SK-N-SH treated with all-trans-retinoic acid at 6 μM for 48 hours (cell line): ENCODE measurements around the gene RTL1.

Experiments
- BACH2 ChIP-seq: fragments of 250-450 bp; sonication (Bioruptor Pico); IDR thresholded peaks from 2 replicates; pipeline ENCODE4 v1.9.0; 2021; ENCODE audit warnings: mild to moderate bottlenecking, borderline replicate concordance
- CREB5 ChIP-seq: fragments of 250-450 bp; sonication (Bioruptor Pico); IDR thresholded peaks from 2 replicates; pipeline ENCODE4 v1.5.1; 2020; ENCODE audit warnings: low read depth, mild to moderate bottlenecking, moderate library complexity
- ESRRG ChIP-seq: fragments of 250-450 bp; sonication (Bioruptor Pico); IDR thresholded peaks from 2 replicates; pipeline ENCODE4 v1.6.1; 2021; ENCODE audit warnings: mild to moderate bottlenecking
- GLIS3 ChIP-seq: fragments of 250-450 bp; sonication (Bioruptor Pico); IDR thresholded peaks from 2 replicates; pipeline ENCODE4 v1.5.0; 2020; ENCODE audit warnings: mild to moderate bottlenecking, moderate library complexity
- PATZ1 ChIP-seq: fragments of 250-450 bp; sonication (Bioruptor Pico); IDR thresholded peaks from 2 replicates; pipeline ENCODE4 v1.8.0; 2020; ENCODE audit warnings: mild to moderate bottlenecking, moderate library complexity, borderline replicate concordance
- PPARA ChIP-seq: fragments of 250-450 bp; sonication (Bioruptor Pico); IDR thresholded peaks from 2 replicates; pipeline ENCODE4 v1.5.0; 2020; ENCODE audit warnings: mild to moderate bottlenecking, borderline replicate concordance
- SNAI2 ChIP-seq: fragments of 250-450 bp; sonication (Bioruptor Pico); IDR thresholded peaks from 2 replicates; pipeline ENCODE4 v1.5.0; 2020; ENCODE audit warnings: mild to moderate bottlenecking, moderate library complexity
- TOX ChIP-seq: fragments of 250-450 bp; sonication (Bioruptor Pico); IDR thresholded peaks from 2 replicates; pipeline ENCODE4 v1.8.0; 2021; ENCODE audit warnings: mild to moderate bottlenecking, moderate library complexity, borderline replicate concordance
- ZFP3 ChIP-seq: fragments of 250-450 bp; sonication (Bioruptor Pico); IDR thresholded peaks from 2 replicates; pipeline ENCODE4 v1.5.0; 2020; ENCODE audit warnings: mild to moderate bottlenecking, moderate library complexity
- ZFP30 ChIP-seq: fragments of 450-650 bp; formaldehyde crosslinking; IDR thresholded peaks from 2 replicates; pipeline ENCODE4 v1.5.0; 2022; ENCODE audit warnings: mild to moderate bottlenecking, moderate library complexity
- ZNF70 ChIP-seq: fragments of 450-650 bp; formaldehyde crosslinking; IDR thresholded peaks from 2 replicates; pipeline ENCODE4 v1.5.0; 2020; ENCODE audit warnings: mild to moderate bottlenecking, moderate library complexity
- ZNF8 ChIP-seq: fragments of 450-650 bp; formaldehyde crosslinking; IDR thresholded peaks from 2 replicates; pipeline ENCODE4 v1.5.0; 2020; ENCODE audit warnings: mild to moderate bottlenecking, moderate library complexity
- TF ChIP-seq, protein P1 (sequence below): fragments of 250-450 bp; sonication (Bioruptor Pico); IDR thresholded peaks from 2 replicates; pipeline ENCODE4 v1.5.1; 2021; ENCODE audit warnings: mild to moderate bottlenecking, moderate library complexity

DNA sequence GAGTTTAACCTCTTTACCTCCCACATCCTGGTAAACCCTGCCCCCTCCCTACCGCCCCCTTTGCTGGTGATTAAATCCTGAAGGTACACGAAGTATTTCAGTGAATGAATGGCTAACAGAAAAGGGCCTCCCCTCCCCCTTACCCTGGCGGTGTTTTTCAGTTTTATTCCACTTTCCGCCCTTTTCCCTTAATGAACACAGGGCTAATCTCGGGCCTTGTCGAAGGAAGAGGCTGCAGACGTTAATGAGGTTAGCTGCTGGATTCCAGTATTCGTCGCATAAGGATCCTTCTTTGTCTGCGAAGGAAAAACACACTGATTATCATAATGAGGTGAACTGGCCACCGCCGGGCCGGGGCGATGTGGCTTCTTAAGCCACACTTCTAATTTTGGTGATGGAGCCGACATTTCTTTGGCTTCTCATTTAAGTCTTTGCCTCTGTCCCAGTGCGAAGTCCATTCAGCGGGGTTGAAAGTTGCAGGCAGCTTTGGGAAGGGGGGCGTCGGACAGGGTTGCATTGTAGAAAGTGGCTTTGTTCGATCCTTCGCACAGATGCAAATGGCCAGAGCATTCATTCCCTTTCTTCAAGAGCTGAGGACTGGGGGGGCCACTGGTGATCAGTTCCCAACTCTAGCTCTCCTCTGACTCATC lies 71.1 kb downstream of the RTL1 start:
- TF ChIP-seq ESRRG (no peak), ZNF8 (no peak), GLIS3 (CRISPR knock-in tag) (no peak), BACH2 (CRISPR knock-in tag) (no peak), ZNF70 (CRISPR knock-in tag) (no peak), PATZ1 (no peak), ZFP30 (CRISPR knock-in tag) (no peak), PPARA (CRISPR knock-in tag) (no peak), CREB5 (CRISPR knock-in tag) (no peak), ZFP3 (CRISPR knock-in tag) (no peak), SNAI2 (no peak), TOX (CRISPR knock-in tag) (no peak)
- TF ChIP-seq, protein P1, sequence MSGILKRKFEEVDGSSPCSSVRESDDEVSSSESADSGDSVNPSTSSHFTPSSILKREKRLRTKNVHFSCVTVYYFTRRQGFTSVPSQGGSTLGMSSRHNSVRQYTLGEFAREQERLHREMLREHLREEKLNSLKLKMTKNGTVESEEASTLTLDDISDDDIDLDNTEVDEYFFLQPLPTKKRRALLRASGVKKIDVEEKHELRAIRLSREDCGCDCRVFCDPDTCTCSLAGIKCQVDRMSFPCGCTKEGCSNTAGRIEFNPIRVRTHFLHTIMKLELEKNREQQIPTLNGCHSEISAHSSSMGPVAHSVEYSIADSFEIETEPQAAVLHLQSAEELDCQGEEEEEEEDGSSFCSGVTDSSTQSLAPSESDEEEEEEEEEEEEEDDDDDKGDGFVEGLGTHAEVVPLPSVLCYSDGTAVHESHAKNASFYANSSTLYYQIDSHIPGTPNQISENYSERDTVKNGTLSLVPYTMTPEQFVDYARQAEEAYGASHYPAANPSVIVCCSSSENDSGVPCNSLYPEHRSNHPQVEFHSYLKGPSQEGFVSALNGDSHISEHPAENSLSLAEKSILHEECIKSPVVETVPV: no peak
